ENCODE results near the gene KCNE1.
"Not testable (repeated sequence)": the region's sequence is repeated elsewhere in the genome, so short reads cannot be mapped to it uniquely, and the experiment has no call there.

Gene KCNE1

GRCh38 chr21:34510148-34511142 lies 1.6 kb downstream of the KCNE1 start:
- DNase-seq: no peak

DNA sequence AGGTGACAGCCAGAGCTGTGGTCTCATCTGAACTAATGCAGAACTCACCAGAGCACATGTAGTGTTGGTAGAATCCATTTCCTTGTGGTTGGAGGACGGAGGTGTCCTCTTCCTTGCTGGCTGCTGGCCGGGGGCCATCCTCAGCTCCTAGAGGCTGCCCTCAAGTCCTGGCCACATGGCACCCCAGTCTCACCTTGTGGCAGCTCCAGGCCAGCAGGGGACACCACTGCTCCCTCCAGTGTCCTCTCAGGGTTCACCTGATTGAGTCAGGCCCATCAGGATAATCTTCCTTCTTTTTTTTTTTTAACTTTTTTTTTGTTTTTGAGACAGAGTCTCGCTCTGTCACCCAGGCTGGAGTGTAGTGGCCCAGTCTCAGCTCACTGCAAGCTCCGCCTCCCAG lies 2.9 kb downstream of the KCNE1 start:
- DNase-seq: no peak

DNA sequence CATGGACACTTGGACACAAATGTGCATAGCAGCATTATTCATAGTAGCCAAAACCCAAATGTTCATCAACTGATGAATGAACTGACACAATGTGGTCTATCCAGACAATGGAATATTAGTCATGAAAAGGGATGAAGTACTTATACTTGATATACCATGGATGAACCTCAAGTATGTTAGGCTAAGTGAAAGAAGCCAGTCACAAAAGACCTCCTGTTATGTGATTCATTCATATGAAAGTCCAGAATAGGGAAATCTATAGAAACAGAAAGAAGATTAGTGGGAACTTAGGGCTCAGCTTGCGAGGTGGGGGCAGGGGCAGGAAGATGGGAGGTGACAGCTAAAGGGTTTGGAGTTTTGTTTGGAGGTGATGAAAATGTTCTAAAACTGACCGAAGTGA lies 7.4 kb downstream of the KCNE1 start:
- DNase-seq: no peak

DNA sequence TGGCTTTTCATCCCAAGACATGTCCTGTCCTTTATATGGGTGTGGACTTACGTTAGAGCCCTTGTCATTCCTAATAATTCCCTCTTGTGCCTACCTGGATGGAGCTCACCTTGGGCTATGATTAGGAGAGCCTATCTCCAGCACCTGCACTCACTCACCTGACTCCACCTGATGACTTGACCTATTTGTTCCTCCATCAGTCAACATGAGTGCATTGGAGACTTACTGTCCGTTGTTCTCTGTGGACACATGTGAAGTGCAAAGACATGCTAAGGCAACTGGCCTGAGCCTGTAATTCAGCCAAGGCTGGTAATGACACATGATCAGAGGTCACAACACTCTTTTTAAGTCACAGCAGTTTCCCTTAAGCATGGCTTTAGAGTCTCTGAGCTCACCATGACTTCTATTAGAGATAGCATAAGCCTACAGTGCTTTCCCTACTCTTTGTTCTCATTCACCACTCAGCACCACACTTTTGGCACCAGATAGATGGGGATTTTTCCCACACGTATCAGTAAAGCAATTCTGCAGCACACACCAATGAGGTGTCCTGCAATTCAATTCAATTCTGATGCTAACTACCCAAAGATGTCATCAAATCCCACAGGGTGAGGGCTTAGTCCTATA lies 9.4 kb downstream of the KCNE1 start:
- DNase-seq: no peak

- DNase-seq: no peak
Observed at GRCh38 chr21:34501716-34502115, 10.3 kb downstream of the KCNE1 start.

DNA sequence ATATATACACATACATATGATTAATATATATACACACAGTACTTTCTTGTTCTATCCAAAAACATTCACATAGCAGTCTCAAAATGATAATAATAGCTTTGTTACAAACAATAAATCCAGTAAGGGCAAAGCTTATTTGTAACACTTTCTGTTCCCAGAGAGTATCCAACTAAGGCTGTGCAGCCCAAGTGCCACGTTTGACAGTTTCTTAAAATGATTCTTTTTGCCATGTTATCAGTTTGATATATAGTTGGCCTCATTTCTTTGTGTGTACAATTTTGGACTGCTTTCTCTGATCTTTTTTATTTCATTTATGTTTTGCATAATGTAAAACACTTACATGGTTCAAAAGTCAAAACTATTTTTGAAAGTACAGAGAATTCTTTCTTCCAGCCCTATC lies 11.8 kb downstream of the KCNE1 start:
- DNase-seq: no peak

GRCh38 chr21:34499116-34499515 lies 12.9 kb downstream of the KCNE1 start:
- no peak for DNase-seq

GRCh38 chr21:34498623-34499022 lies 13.4 kb downstream of the KCNE1 start:
- DNase-seq: no peak

DNA sequence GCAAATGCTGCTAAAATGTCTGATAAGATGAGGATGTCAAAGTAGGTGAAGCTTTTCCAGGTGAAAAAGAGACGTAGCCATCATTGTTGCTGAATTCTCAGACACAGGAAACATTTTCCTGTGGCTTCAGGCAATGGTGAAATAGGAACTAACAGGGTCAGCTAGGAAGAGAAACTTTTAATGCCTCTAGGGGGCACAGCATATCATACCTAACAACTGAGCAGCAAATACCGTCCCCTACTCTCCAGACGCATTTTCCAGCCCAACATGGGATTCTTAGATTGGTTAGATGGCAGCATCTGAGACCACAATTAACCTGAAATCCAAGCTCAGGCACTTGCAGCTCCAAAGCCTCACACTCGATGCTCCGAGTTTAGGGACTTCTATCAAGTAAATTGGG lies 28.2 kb downstream of the KCNE1 start:
- not testable (repeated sequence) for DNase-seq

- not testable (repeated sequence) for DNase-seq
Observed at GRCh38 chr21:34483435-34483834, 28.6 kb downstream of the KCNE1 start.

DNA sequence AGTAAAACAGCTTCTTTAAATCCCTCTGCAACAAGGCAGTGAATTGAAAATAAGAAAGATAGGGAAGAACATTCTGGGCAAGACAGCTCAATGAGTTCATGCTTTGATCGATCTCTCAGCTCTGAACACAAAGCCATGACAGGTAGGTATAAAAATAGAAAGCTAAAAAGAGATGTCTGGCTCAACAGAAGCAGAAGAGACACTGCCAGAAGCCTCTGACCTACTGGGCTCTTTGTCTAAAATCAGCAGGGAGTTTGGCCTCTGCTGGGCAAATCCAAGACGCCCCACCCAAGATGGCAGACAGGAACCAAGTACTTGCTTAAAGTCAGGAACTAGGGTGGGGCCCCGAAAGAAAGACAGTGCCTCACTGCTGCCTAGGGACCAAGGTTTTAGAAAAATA lies 44.7 kb downstream of the KCNE1 start:
- DNase-seq: not testable (repeated sequence)

GRCh38 chr21:34459426-34459825 lies 52.6 kb downstream of the KCNE1 start:
- DNase-seq: not testable (repeated sequence)

- DNase-seq: not testable (repeated sequence)
Observed at GRCh38 chr21:34458266-34458665, 53.7 kb downstream of the KCNE1 start.

DNA sequence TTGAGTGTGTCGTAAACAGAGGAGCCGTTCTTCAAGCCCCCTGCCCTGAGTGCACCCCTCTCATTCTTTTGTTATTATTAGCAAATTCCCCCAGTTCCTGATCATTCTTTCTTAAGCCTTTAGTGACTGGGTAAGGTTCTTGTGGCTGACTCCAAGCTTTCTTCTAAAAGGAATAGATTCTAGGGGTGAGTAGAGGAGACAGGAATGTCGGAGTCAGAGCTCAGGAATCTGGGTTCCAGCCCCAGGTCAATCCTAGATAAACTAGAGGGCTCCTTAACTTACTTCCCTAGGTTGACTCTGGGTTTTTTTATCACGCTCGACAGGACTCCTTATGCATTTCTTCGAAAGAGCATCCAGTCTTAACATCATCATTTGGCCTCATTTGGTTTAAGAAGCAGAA lies 55.8 kb downstream of the KCNE1 start:
- DNase-seq: not testable (repeated sequence)

- not testable (repeated sequence) for DNase-seq
Observed at GRCh38 chr21:34455628-34456027, 56.4 kb downstream of the KCNE1 start.

DNA sequence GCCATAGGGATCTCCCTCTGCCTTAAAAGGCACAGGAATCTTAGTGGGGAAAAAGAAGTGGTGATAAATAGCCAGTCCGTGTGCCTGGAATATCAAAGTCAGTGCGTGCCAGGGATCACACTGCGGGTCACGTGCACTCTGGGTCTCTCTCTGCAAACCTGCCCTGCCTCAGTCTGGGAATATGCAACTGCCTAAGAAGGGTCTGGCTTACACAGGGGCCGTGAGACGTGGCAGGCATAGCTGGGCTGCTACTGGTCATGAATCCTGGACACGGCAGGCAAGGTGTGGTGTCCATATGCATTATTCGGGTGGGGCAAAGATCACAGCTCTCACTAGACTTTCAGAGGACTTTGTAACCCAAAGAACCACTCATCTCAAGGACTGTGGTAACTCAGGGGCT lies 65.0 kb downstream of the KCNE1 start:
- not testable (repeated sequence) for DNase-seq

GRCh38 chr21:34443486-34443885 lies 68.5 kb downstream of the KCNE1 start:
- not testable (repeated sequence) for DNase-seq

DNA sequence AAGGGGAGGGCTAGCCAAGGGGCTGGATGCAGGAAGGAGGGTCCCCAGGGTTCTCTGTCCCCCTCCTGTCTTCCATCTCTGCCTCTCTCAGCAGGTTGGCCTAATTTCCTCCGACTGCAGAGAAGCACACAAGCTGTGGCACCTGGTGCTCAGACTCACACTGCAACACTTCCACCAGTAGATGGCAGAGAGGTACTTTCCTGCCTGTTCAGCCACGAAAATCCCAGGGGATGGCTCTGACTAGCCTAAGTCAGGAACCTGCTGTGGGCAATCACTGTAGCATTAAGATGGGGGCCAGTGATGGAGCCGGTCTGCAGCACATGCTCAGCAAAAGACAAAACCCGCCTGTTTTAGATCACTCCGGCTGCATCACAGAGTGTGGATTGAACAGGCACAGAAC lies 82.3 kb downstream of the KCNE1 start:
- not testable (repeated sequence) for DNase-seq

- not testable (repeated sequence) for DNase-seq
Observed at GRCh38 chr21:34428441-34428840, 83.6 kb downstream of the KCNE1 start.

- not testable (repeated sequence) for DNase-seq
Observed at GRCh38 chr21:34427339-34427738, 84.7 kb downstream of the KCNE1 start.

GRCh38 chr21:34423805-34424204 lies 88.2 kb downstream of the KCNE1 start, which contains the start of gene SMIM34:
Gene SMIM34 (minus strand): TSS chr21:34423951. CDS start chr21:34423839, 112 bp downstream.
- DNase-seq: not testable (repeated sequence)

DNA sequence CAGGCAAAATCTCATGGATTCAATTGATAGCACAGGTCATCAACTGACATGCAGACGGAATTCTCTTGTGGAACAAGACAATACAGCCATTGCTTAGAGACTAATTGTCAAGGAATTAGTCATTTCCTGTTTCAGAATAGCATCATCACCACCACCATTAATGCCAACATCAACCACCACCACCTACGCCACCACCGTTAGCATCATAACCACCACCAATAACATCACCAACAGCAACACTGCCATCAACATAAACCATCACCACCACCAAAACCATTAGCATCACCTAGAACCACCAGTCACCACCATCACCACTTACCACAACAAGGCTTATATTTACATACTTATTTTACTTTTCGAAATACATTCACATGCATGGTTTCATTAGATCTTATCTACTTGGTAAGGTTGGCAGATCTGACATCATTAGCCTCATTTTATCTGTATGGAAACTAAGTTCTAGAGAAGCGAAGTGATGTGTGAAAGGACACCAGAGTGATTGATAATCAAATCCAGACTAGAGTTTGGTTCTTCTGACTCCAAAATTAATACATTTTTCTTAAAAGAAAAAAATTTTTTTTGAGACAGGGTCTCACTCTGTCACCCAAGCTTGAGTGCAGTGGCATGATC lies 94.4 kb downstream of the KCNE1 start:
- not testable (repeated sequence) for DNase-seq

GRCh38 chr21:34407294-34407693 lies 104.7 kb downstream of the KCNE1 start:
- not testable (repeated sequence) for DNase-seq

Measured in kidney glomerular epithelial cell (primary cell).